Measurements from ENCODE around the gene TSR3. TPM values are rescaled to one million over a fixed set of nuclear protein-coding genes. Genes with fewer than 3 reads are reported as not detected.

The TSR3 gene
- total RNA-seq, 4 donors from 2014 or later: 63.7 to 107 (median 103) TPM

DNA sequence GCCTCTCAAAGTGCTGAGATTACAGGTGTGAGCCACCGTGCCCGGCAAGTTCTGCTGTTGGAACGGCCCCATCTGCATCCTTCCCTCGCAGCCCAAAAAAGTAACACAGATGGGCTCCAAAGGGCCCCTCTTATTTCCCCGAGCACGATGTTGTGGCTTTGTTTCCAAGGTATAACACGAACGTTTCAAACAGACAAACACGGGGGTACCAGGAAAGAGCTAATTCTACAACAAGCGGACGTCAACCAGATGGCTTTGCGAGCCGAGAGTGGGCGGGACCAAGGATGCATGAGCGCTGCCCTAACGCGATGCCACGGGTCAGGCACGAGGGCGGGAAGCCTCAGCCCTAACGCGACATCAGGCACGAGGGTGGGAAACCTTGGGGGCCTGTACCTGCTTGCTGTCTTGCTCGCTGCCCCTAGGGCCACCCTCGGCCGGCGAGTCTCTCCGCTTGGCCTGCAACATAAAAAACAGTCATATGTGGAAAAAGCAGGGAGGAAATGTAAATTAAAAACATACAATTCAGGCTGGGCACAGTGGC lies 38.6 kb upstream of the TSR3 start:
- no peak for TF ChIP-seq EP300 (IDR thresholded peaks at IDR 0.05)
- no peak for TF ChIP-seq CTCF (IDR thresholded peaks at IDR 0.05)
- no peak for TF ChIP-seq POLR2AphosphoS5 (IDR thresholded peaks at IDR 0.05)
- no peak for TF ChIP-seq POLR2A (IDR thresholded peaks at IDR 0.05)
- H3K4me3 ChIP-seq: no peak overlapping the region
- no peaks in the 10 kb centered on the region for H3K4me1 ChIP-seq
- no peaks in the 10 kb centered on the region for H3K27me3 ChIP-seq
- 80 to 85% methylated on average over 1 to 15 of the region's 28 CpGs for WGBS, 2 donors (ENCODE audit: low coverage in 1 of 2)
- H3K9me3 ChIP-seq: no peaks in the 10 kb centered on the region
- peaks cover 0 to 100% of the 10 kb centered on the region in 2 donors for H3K36me3 ChIP-seq
- no peak for ATAC-seq
- no peak overlapping the region for H3K27ac ChIP-seq

- TF ChIP-seq POLR2AphosphoS5 (IDR thresholded peaks at IDR 0.05): no peak
- no peaks in the 10 kb centered on the region for H3K4me1 ChIP-seq
- no CpG with 5 or more reads among the region's 7 CpGs for WGBS, 2 donors (ENCODE audit: low coverage in 1 of 2)
- no peaks in the 10 kb centered on the region for H3K9me3 ChIP-seq
- ATAC-seq: no peak
- peaks cover 0 to 100% of the 10 kb centered on the region in 2 donors for H3K36me3 ChIP-seq
- no peak overlapping the region for H3K4me3 ChIP-seq
- H3K27me3 ChIP-seq: no peaks in the 10 kb centered on the region
- H3K27ac ChIP-seq: no peak overlapping the region
Measured at GRCh38 chr16:1389762-1390161, 38.1 kb upstream of the TSR3 start.

- H3K4me1 ChIP-seq: no peaks in the 10 kb centered on the region
- no peak overlapping the region for H3K4me3 ChIP-seq
- H3K27me3 ChIP-seq: no peaks in the 10 kb centered on the region
- H3K9me3 ChIP-seq: no peaks in the 10 kb centered on the region
- no peak for TF ChIP-seq POLR2AphosphoS5 (IDR thresholded peaks at IDR 0.05)
- no peak for TF ChIP-seq CTCF (IDR thresholded peaks at IDR 0.05)
- no peak for TF ChIP-seq POLR2A (IDR thresholded peaks at IDR 0.05)
- peaks cover 0 to 100% of the 10 kb centered on the region in 2 donors for H3K36me3 ChIP-seq
- WGBS, 2 donors (ENCODE audit: low coverage in 1 of 2): no CpG with 5 or more reads among the region's 16 CpGs
- no peak overlapping the region for H3K27ac ChIP-seq
- ATAC-seq: peak; percentile 19
Measured at GRCh38 chr16:1387331-1387730, 35.7 kb upstream of the TSR3 start.

- 97 to 100% methylated on average over 5 to 7 of the region's 39 CpGs for WGBS, 2 donors (ENCODE audit: low coverage in 1 of 2)
- Histone ChIP-seq H3K4me3 (no peak overlapping the region), H3K9me3 (no peaks in the 10 kb centered on the region), H3K27ac (no peak overlapping the region), H3K27me3 (no peaks in the 10 kb centered on the region), H3K36me3 (peaks cover 0 to 100% of the 10 kb centered on the region in 2 donors), H3K4me1 (peaks cover 0 to under 1% (median 0%) of the 10 kb centered on the region in 3 donors)
- no peak for ATAC-seq
- TF ChIP-seq CTCF (IDR thresholded peaks at IDR 0.05): no peak
- TF ChIP-seq POLR2AphosphoS5 (IDR thresholded peaks at IDR 0.05): no peak
- no peak for TF ChIP-seq POLR2A (IDR thresholded peaks at IDR 0.05)
- no peak for TF ChIP-seq EP300 (IDR thresholded peaks at IDR 0.05)
Measured at GRCh38 chr16:1385232-1385631, 33.6 kb upstream of the TSR3 start.

DNA sequence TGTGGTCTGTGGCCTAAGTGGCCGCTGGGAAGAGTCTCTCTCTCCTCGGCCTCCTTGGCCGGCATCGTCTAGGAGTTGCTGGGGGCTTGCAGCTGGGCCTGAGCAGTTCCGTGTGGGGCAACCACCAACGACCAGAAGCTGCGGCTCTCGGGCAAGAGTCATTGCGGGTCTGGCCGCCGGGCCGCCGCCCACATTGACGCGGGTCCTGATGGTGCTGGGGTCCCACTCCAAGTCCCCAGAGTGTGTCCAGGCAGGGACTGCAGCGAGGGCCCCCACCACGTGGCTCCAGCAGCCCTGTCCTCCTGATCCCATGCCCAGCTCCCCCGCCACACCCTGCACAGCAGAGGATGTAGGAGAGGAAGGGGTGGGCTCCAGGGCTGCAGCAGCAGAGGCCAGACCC lies 31.9 kb upstream of the TSR3 start:
- H3K9me3 ChIP-seq: no peaks in the 10 kb centered on the region
- peaks cover 0 to 17% (median 9%) of the 10 kb centered on the region in 3 donors for H3K4me1 ChIP-seq
- no peak for ATAC-seq
- H3K4me3 ChIP-seq: no peak overlapping the region
- H3K27ac ChIP-seq: no peak overlapping the region
- no peaks in the 10 kb centered on the region for H3K27me3 ChIP-seq
- peaks cover 0 to 84% of the 10 kb centered on the region in 2 donors for H3K36me3 ChIP-seq
- WGBS, 2 donors (ENCODE audit: low coverage in 1 of 2): 89% methylated on average over 11 of the region's 18 CpGs; no CpG with 5 or more reads in 1 of the 2 donors
- TF ChIP-seq EP300 (IDR thresholded peaks at IDR 0.05) (no peak), POLR2AphosphoS5 (IDR thresholded peaks at IDR 0.05) (no peak), POLR2A (IDR thresholded peaks at IDR 0.05) (no peak), CTCF (IDR thresholded peaks at IDR 0.05) (no peak)
